GM12891 (cell line): ENCODE measurements around the gene FAF1.

Source experiments
- PAX5 ChIP-seq: IDR thresholded peaks from 2 replicates; pipeline ENCODE4 v1.6.1; 2011; ENCODE audit warnings: low read length, moderate library complexity, mild to moderate bottlenecking; ENCODE audit not compliant: insufficient read depth, severe bottlenecking
- POLR2A ChIP-seq: IDR thresholded peaks from 2 replicates; pipeline ENCODE4 v1.6.1; 2011; ENCODE audit warnings: low read depth, low read length, control low read depth
- POLR2AphosphoS5 ChIP-seq: IDR thresholded peaks from 2 replicates; pipeline ENCODE4 v1.6.1; 2011; ENCODE audit warnings: low read depth, low read length, control low read depth
- POU2F2 ChIP-seq: IDR thresholded peaks from 2 replicates; pipeline ENCODE4 v1.6.1; 2011; ENCODE audit warnings: low read depth, mild to moderate bottlenecking, control low read depth, low read length, moderate library complexity
- SPI1 ChIP-seq: IDR thresholded peaks from 2 replicates; pipeline ENCODE4 v1.6.1; 2011; ENCODE audit warnings: low read depth, low read length, control low read depth
- TAF1 ChIP-seq: IDR thresholded peaks from 2 replicates; pipeline ENCODE4 v1.6.1; 2011; ENCODE audit warnings: low read depth, low read length, control low read depth

DNA sequence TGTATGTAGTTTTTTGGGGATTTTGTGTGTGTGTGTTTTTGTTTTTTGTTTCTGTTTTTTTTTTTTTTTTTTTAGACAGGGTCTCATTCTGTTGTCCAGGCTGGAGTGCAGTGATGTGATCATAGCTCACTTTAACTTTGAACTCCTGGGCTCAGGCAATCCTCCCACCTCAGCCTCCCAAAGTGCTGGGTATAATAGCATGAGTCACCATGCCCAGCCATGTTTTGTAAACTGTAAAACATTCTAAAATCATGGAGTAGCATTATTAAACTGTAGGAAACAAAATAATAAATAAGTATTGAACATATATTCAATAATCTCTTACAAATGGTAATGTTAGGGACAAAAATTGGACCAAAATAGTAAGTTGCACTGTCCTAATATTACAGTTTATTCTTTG is 124.0 kb downstream of the FAF1 start:
- TF ChIP-seq POLR2A, result no peak
- TF ChIP-seq POLR2AphosphoS5, result no peak
- no peak for TF ChIP-seq TAF1
- no peak for TF ChIP-seq SPI1
- TF ChIP-seq PAX5, result no peak
- no peak for TF ChIP-seq POU2F2
